ENCODE measurements around the gene EME1.

Gene EME1

DNA sequence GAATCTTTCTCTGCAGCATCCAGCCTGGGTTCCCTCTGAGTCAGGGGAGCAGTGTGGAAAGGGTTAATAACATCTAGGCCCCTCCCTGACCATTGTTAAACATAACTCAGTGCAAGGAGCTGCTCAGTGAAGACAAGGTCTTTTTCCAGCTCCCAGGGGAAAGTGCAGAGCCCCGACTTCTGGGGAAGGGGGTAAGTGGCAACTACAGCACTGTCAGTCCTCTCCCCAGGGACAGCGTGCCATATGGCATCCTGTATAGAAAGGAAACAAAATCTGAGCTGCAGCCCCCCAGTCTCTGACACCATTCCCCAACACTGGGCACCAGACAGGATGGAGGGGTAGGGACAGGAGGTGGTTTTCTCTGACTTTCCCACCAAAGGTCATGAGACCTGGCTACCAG lies 7.9 kb upstream of the EME1 start:
- no peak for TF ChIP-seq GATA2 (IDR thresholded peaks at IDR 0.05; ENCODE audit: low read depth, low read length)
- no peak for TF ChIP-seq GATA3 (IDR thresholded peaks at IDR 0.05; ENCODE audit: low read depth, low read length)

DNA sequence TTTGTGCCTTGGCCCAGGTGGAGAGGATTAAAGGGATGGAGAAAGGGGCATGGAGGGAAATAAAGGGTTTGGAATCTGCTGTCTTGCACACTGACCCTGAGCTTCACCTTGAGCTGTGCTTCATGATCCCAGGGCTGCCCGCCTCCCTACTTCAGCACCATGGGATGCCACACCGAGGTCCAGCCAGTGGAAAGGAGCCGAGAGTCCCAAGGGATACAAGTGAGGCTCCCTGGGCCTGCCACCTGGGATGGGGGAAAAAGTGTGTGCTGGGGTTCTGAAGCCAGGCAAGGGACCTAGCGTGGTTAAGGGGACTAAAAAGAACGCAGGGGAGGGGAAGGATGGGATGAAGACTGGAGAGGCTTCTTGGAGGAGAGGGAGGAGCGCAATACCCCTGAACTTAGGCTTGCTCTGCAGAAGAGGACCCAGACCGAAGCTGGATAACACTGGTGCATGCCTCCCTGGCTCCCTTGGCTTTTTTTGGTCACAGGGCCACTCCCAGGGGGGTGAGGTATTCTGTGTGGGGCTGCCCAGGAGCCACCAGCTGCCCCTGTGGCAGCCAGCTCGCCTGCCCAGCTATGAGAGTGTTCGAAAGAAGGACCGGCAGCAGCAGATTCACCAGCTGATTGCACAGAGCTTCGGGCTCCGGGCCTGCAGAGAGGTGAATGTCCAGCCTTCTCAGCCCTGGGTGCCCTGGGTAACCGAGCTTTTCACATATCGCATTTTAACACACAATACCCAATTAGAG lies 7.2 kb upstream of the EME1 start:
- TF ChIP-seq GATA2 (IDR thresholded peaks at IDR 0.05; ENCODE audit: low read depth, low read length) (no peak), GATA3 (IDR thresholded peaks at IDR 0.05; ENCODE audit: low read depth, low read length) (no peak)

DNA sequence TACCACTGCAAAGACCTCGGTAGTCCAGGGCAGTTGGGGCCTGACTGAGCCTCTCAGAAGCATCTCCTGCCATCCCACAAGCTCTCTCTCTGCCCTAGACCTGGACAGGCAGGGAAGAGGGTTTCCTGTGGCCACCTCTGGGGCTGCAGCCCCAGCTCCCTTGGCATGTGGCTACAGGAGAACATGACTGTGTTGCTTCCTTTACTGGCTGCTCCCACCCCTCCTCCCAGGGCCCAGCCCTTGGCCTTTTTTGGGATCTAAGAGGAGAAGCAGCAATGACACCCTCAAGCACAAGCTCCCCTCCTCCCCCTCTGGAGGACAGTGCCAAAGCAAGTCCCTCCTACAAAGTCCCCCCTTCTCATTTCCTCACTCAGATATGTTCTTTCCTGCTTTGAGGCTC lies 5.6 kb upstream of the EME1 start:
- TF ChIP-seq GATA2 (IDR thresholded peaks at IDR 0.05; ENCODE audit: low read depth, low read length) = no peak
- no peak for TF ChIP-seq GATA3 (IDR thresholded peaks at IDR 0.05; ENCODE audit: low read depth, low read length)

DNA sequence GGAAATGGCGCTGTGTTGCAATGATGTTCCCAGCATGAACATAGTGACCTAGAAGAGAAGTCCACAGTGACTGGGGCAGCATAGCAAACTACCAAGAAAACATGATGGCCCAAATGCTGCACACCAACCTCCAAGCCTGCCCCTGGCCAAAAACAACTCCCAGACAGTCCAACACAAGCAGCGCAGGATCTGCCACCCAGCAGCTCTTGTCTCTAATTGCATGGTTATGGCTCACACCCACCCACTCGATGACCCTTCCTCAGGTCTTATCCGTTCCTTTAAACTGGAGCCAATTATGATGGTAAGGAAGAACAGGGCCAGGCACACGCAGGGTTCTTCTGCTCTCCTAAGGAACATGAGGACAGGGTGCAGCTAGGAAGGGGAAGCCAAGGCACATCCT lies 3.0 kb upstream of the EME1 start:
- TF ChIP-seq GATA3 (IDR thresholded peaks at IDR 0.05; ENCODE audit: low read depth, low read length) = no peak
- TF ChIP-seq GATA2 (IDR thresholded peaks at IDR 0.05; ENCODE audit: low read depth, low read length) = no peak

DNA sequence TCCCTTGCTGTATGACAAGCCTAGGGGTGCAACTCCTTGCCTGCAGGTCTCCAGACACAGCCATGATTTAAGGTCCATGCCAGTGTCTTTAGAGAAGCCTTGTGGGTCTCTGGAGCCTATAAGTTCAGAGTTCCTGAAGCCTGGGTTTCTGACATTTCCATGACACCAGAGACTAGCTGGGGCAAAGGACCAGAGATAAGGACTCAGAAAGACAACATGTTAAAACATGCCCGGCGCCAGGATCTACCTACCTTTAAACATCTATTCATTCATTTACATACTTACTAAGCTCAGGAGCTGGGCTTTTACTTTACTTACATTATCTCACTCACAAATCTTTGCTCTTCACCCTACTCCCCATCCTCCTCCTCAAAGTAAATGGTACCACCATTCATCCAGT lies 1.5 kb upstream of the EME1 start:
- TF ChIP-seq GATA2 (IDR thresholded peaks at IDR 0.05; ENCODE audit: low read depth, low read length) (no peak), GATA3 (IDR thresholded peaks at IDR 0.05; ENCODE audit: low read depth, low read length) (no peak)

DNA sequence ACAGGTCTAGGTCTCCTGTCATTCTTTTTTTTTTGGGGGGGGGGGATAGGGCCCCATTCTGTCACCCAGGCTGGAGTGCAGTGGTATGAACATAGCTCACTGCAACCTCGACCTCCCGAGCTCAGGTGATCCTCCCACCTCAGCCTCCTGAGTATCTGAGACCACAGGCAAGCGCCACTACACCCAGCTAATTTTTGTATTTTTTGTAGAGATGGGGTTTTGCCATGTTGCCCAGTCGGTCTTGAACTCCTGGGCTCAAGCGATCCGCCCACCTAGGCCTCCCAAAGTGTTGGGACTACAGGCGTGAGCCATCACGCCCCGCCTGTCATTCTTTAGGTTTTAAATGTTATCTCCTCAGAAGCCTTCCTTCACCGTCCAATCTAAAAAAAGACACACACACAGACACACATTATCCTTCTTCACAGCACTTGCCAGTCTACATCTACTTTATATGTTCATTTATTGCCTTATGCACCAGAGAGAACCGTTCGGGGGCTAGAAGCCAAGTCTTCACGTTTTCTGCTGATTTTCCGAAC lies 739 bp upstream of the EME1 start:
- TF ChIP-seq GATA2 (IDR thresholded peaks at IDR 0.05; ENCODE audit: low read depth, low read length) = no peak
- no peak for TF ChIP-seq GATA3 (IDR thresholded peaks at IDR 0.05; ENCODE audit: low read depth, low read length)

DNA sequence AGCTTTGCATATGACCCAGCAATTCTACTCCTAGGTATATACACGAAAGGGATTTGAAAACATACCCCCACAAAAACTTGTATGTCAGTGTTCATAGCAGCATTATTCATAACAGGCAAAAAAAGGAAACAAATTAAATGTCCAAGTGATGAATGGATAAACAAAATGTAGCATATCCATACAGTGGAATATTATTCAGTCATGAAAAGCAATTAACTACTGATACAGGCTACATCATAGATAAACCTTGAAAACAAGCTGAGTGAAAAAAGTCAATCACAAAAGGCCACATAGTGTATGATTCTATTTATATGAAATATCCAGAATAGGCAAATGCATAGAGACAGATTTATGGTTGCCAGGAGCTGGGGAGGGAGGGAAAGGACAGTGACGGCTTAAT lies 676 bp downstream of the EME1 start:
- TF ChIP-seq GATA3 (IDR thresholded peaks at IDR 0.05; ENCODE audit: low read depth, low read length) (no peak), GATA2 (IDR thresholded peaks at IDR 0.05; ENCODE audit: low read depth, low read length) (no peak)

DNA sequence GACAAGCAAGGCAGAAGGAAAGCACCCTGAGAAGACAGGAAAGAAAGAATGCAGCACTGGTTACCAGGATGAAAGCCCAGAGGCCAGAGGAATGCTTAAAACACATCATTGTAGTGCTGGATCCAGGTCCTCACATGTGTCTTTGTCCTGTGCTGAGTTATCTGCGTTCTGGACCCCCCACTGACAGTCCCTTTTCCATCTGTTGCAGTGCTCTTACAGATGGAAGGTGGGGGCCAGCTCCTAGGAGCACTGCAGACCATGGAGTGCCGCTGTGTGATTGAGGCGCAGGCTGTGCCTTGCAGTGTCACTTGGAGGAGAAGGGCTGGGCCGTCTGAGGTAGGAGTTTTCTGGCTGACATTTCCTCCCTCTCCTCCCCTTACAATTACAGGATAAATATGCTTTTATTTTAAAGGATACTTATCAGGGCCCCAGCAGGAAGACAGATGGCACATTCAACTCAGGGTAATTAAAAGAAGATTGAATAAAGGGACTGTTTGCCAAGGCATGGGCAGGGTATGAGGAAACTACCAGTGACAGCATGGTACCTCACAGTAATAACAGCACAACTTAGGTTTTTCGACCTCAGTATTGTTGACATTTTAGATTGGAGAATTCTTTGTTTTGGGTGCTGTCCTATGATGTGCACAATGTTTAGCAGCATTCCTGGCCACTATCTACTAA lies 3.0 kb downstream of the EME1 start:
- TF ChIP-seq GATA3 (IDR thresholded peaks at IDR 0.05; ENCODE audit: low read depth, low read length) (no peak), GATA2 (IDR thresholded peaks at IDR 0.05; ENCODE audit: low read depth, low read length) (no peak)

DNA sequence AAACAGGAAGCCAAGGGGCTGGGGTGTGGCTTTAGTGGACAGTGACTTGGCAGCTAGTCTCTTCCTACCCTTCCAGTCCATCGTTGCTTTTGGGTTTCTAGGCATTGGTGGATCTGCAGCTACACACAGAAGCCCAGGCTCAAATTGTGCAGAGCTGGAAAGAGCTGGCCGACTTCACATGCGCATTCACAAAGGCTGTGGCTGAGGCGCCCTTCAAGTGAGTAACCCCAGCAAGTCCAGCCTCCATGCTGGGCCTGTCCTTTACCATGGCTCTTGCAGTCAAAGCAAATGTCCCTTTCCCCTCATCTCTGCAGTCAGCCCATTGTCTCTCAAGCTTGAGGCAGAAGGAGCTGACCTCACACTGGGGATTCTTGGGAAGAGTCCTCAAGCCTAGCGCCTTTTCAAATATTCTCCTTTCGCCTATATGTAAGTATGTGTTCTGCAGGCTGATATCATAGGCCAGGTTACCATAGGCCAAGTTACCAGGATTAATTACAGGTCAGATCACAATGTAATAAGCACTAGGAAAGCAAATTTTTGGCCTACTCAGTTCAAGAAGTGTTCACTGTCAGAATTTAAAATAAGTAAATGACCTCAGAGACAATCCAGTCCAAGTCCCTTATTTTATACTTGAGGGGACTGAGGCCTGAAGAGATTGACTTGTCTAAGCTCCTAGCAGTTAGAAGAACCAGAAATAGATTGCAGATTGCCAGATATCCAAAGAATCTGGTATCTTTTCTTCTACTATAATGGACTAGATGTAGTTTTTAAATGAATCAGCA lies 6.5 kb downstream of the EME1 start:
- TF ChIP-seq GATA2 (IDR thresholded peaks at IDR 0.05; ENCODE audit: low read depth, low read length) (no peak), GATA3 (IDR thresholded peaks at IDR 0.05; ENCODE audit: low read depth, low read length) (no peak)

DNA sequence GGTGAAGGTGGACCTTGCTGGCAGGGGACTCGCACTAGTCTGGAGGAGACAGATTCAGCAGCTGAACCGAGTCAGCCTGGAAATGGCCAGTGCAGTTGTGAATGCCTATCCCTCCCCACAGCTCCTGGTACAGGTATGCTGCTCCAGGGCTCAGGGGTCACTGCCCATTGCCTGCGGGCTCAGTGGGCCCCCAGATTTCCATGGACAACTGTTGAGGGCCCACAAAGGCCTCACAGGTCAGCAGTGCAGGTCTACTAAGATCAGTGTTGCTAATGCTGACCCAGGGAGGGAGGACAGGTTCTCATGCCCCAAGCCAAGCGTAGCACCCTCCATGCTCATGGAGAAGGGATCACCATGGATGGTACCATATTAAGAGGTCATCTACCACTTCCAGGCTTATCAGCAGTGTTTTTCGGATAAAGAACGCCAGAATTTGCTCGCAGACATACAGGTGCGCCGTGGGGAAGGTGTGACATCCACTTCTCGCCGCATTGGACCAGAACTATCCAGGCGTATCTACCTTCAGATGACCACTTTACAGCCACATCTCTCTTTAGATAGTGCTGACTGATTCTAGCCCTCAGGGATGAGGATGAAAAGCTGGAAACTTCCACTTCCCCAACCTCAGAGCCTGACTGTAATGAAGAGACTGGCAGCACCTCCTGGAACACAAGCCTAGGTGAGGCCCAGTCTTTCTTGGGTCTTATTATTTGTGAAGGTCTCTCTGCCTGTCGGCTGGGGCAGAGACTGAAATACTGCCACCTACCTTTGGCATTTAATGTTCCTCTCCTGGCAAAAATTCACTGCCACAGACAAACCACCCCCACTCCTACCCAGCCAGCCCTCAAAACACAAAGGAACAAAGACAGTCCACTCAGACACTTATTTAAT lies 7.6 kb downstream of the EME1 start:
- no peak for TF ChIP-seq GATA2 (IDR thresholded peaks at IDR 0.05; ENCODE audit: low read depth, low read length)
- no peak for TF ChIP-seq GATA3 (IDR thresholded peaks at IDR 0.05; ENCODE audit: low read depth, low read length)

DNA sequence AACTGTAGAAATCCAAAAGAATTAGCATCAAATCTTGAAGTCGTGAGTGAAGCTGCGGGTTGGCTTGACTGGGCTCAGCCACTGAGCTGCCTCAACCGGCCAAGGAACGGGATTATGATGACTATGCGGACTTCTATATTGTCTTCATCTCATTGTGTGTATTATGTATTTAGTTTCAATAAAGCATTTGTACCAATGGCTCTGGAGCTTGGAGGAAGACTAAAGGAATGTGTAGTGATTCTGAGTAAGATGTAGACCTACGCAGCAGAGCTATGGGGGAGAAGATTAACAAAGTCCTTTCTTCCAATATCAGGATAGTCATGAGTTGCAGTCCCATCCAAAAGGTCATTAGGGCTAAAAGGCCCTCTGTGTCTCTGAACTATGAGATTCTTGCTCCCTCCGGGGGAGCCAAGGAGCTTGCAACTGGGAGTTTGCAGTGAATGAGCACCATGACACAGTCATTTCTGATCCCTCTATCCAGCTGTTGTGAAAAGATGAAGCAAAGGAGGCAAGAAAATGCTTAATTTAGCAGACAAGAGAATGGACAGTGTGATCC lies 8.3 kb downstream of the EME1 start:
- no peak for TF ChIP-seq GATA2 (IDR thresholded peaks at IDR 0.05; ENCODE audit: low read depth, low read length)
- no peak for TF ChIP-seq GATA3 (IDR thresholded peaks at IDR 0.05; ENCODE audit: low read depth, low read length)

DNA sequence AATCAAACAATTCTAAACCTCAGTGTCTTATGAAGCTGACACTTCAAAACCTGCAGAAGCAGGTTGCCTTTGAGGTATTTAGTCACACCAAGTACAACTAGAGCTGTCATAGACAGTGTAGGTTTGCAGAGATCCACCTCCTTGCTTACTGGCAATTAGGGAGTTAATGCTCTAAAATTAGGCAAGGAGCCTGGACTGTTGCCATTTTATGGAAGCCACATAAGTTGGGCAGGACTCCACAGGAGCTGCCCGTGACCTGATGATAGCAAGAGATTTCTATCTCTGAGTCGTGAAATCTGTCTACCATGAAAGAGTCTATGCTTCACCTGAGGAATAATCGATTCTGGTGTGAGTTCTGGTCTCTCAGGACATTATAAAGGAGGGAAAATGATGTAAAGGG lies 8.9 kb downstream of the EME1 start:
- no peak for TF ChIP-seq GATA2 (IDR thresholded peaks at IDR 0.05; ENCODE audit: low read depth, low read length)

DNA sequence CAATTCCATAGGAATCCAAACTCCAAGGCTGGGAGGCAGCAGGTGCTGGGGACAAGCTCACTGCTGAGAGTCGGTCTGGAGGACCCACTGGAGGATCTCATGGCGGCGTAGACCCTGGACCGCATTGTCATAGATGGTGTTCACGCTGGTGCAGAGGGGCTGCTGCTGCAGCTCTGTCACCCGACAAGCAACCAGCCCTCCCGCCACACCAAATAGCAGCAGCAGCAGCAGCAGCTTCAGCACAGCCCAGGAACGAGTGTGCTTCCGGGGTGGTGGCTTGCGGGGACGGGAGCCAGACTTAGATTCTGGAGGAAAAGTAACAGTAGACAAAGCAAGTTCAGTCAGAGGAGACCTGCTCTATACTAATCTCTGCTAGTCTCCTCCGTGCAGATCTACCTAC lies 9.9 kb downstream of the EME1 start:
- TF ChIP-seq GATA2 (IDR thresholded peaks at IDR 0.05; ENCODE audit: low read depth, low read length) = no peak
- TF ChIP-seq GATA3 (IDR thresholded peaks at IDR 0.05; ENCODE audit: low read depth, low read length) = no peak
